Mammary microvascular endothelial cell (primary cell): ENCODE results near the gene NEU2. TPM values are rescaled to one million over a fixed set of nuclear protein-coding genes. Genes with fewer than 3 reads are reported as not detected.

Source experiments
- total RNA-seq: library from RNA; depleted of rRNA; stranded (reverse); fragments of >200 nt; gene quantifications from 2 replicates; pipeline ENCODE4 v1.2.3, GENCODE V29; 2015

Gene NEU2
- not detected in 2 replicates for total RNA-seq

GRCh38 chr2:233032551-233033320 lies at the start of gene NEU2:
Gene NEU2, plus strand, starts transcription at chr2:233032672. Its CDS starts 0 bp downstream, at chr2:233032672.

GRCh38 chr2:233013027-233013461 lies 19.4 kb upstream of the NEU2 start, which contains the start of gene NGEF:
Gene NGEF, minus strand, starts transcription at chr2:233013256. Its CDS starts 38,366 bp downstream, at chr2:232974890.

GRCh38 chr2:233059797-233060500 lies 27.5 kb downstream of the NEU2 start, which contains the start of gene INPP5D:
Gene INPP5D, plus strand, starts transcription at chr2:233060342. Its CDS starts 137 bp downstream, at chr2:233060479.

Other genes with a start within 250 kb of the NEU2 start
- 0.10 and 1.6 TPM in 2 replicates for gene SNORC, start 162.4 kb upstream of the NEU2 start, total RNA-seq
- gene NGEF, start 19.4 kb upstream of the NEU2 start, total RNA-seq: 0.53 and 1.1 TPM in 2 replicates
- 15.8 and 17.5 TPM in 2 replicates for gene INPP5D, start 27.7 kb downstream of the NEU2 start, total RNA-seq
- gene ATG16L1, start 219.0 kb downstream of the NEU2 start, total RNA-seq: 24.0 and 30.2 TPM in 2 replicates